ENCODE data around the gene GRIP1. TPM values are rescaled to one million over a fixed set of nuclear protein-coding genes. Genes with fewer than 3 reads are reported as not detected.

The GRIP1 gene
- total RNA-seq, 1 donor from 2014 or later: 0.47 TPM

DNA sequence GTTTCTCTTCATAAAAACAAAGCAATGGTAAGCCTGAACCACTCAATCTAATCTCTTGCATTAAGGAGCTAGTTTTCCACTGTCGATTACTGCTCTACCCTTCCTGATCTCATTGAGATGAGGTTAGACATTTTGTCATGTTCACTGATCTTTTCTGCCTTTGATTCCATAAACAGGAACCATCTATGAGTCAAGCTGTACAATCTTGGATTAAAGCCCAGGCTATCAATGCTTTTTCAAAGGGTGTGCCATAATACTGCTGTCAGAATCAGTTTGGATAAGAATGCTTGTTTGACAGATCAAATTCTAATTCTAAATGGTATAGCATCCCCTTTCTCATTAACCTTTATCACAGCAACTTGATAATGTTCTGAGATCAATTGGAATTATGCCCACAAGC, 16.1 kb downstream of the GRIP1 start:
- Histone ChIP-seq H3K27me3 (ENCODE audit: low read depth) (no peaks in the 10 kb centered on the region), H3K4me3 (no peak overlapping the region), H3K27ac (replicated peaks) (no peak overlapping the region), H3K36me3 (no peaks in the 10 kb centered on the region), H3K4me1 (no peaks in the 10 kb centered on the region), H3K9me3 (replicated peaks) (no peaks in the 10 kb centered on the region)
- no peak for DNase-seq
- TF ChIP-seq CTCF (IDR thresholded peaks at IDR 0.05; ENCODE audit: borderline replicate concordance): no peak
- intact Hi-C loops (cut with micrococcal nuclease): no loop called here

DNA sequence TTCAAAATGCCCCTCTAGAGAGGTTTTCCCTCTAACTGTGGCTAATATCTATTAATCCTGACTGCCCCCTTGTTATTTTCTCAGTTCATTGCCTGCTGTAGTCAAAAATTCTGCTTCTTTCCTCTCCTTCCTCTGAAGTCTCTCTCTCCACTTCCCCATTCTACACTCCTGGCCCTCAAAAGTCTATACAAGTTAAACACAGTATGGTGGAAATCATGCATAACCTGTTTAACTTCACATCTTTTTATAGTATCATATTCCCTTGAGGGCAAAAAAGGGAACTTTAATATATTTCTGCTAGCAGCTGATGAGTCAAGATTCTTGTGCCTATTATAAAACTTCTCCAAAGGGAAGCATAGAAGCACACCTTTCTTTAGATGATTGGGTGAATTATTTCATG, 16.7 kb downstream of the GRIP1 start:
- intact Hi-C loops (cut with micrococcal nuclease): no loop called here
- no peak overlapping the region for H3K27ac ChIP-seq (replicated peaks)
- peaks cover 5% of the 10 kb centered on the region for H3K27me3 ChIP-seq (ENCODE audit: low read depth)
- no peak overlapping the region for H3K4me3 ChIP-seq
- no peak for DNase-seq
- H3K36me3 ChIP-seq: no peaks in the 10 kb centered on the region
- no peaks in the 10 kb centered on the region for H3K9me3 ChIP-seq (replicated peaks)
- H3K4me1 ChIP-seq: no peaks in the 10 kb centered on the region
- TF ChIP-seq CTCF (IDR thresholded peaks at IDR 0.05; ENCODE audit: borderline replicate concordance): no peak

DNA sequence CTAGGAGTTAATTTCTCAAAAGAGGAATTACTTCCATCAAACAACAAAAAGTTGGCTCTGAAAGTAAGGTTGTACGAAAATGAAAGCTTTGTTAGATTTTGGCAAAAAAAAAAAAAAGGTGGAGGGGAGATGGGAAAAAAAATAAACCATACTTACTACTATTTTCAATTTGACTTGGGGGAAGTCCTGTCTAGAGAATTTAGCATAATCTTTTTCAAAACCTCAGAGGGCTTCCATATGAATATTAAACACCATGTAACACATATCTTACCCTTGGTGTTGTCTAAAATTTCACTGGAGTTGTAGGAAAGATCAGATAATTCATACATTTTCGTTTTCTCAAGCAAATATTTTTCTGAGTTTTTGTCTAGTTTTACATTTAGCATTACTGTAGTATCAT, 17.5 kb downstream of the GRIP1 start:
- no peak for TF ChIP-seq CTCF (IDR thresholded peaks at IDR 0.05; ENCODE audit: borderline replicate concordance)
- intact Hi-C loops (cut with micrococcal nuclease): no loop called here
- Histone ChIP-seq H3K9me3 (replicated peaks) (no peaks in the 10 kb centered on the region), H3K4me3 (no peak overlapping the region), H3K4me1 (no peaks in the 10 kb centered on the region), H3K27me3 (ENCODE audit: low read depth) (peaks cover 10% of the 10 kb centered on the region), H3K27ac (replicated peaks) (no peak overlapping the region), H3K36me3 (no peaks in the 10 kb centered on the region)
- DNase-seq: no peak

DNA sequence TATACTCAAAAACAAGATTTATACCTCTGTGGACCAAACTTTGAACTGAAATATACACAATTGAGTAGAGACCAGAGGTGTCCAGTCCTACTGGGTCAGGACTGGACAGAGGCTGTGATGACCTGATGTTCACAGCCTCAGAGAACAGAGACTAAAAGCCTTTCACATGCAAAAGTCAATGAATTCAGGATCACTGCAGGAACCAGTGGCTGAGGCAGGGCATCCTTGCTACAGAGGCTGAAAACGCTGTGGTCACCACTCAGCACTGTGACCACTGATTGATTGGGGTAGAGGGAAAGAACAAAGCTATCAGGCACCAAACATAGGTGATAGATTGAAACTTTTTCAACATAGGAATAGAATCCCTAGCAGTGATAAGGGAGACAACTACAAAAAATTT, 25.1 kb downstream of the GRIP1 start:
- intact Hi-C loops (cut with micrococcal nuclease): no loop called here
- no peaks in the 10 kb centered on the region for H3K4me1 ChIP-seq
- no peaks in the 10 kb centered on the region for H3K9me3 ChIP-seq (replicated peaks)
- TF ChIP-seq CTCF (IDR thresholded peaks at IDR 0.05; ENCODE audit: borderline replicate concordance): no peak
- no peak overlapping the region for H3K4me3 ChIP-seq
- H3K36me3 ChIP-seq: no peaks in the 10 kb centered on the region
- DNase-seq: no peak
- no peak overlapping the region for H3K27ac ChIP-seq (replicated peaks)
- H3K27me3 ChIP-seq (ENCODE audit: low read depth): peaks cover 10% of the 10 kb centered on the region

- no peaks in the 10 kb centered on the region for H3K4me1 ChIP-seq
- TF ChIP-seq CTCF (IDR thresholded peaks at IDR 0.05; ENCODE audit: borderline replicate concordance): no peak
- no peak overlapping the region for H3K27ac ChIP-seq (replicated peaks)
- H3K36me3 ChIP-seq: no peaks in the 10 kb centered on the region
- H3K9me3 ChIP-seq (replicated peaks): no peaks in the 10 kb centered on the region
- DNase-seq: no peak
- intact Hi-C loops (cut with micrococcal nuclease): no loop called here
- H3K27me3 ChIP-seq (ENCODE audit: low read depth): no peaks in the 10 kb centered on the region
- no peak overlapping the region for H3K4me3 ChIP-seq
Measured at GRCh38 chr12:66648033-66648735, 30.7 kb downstream of the GRIP1 start.
